GM12878 (cell line): ENCODE data around the gene SHMT2. TPM values are rescaled to one million over a fixed set of nuclear protein-coding genes. Genes with fewer than 3 reads are reported as not detected.

Source experiments
- ATAC-seq: fragments of 200-7000 bp; cut with Tn5 transposase; 3 replicates; pipeline ENCODE4 v1.9.1; 2020; ENCODE audit warnings: mild to moderate bottlenecking, moderate library complexity
- BruUV-seq: library from RNA; stranded (reverse); fragments of 400-500 nt; replicated peaks from 2 replicates; lab custom pipeline; 2021; lab: Mats Ljungman, UMichigan
- CTCF ChIA-PET: fragments of 300-600 bp; sonication (Branson Sonifier 250); formaldehyde crosslinking; extraction: SDS; loops from one replicate; lab custom pipeline; 2021; ENCODE audit warnings: inconsistent platforms; lab: Yijun Ruan, JAX
- POLR2A ChIA-PET: fragments of 350-600 bp; formaldehyde crosslinking; extraction: SDS; loops from one replicate; lab custom pipeline; 2021; ENCODE audit warnings: inconsistent platforms; lab: Charles Lee
- RAD21 ChIA-PET: fragments of 300-600 bp; sonication (Branson Sonifier 250); formaldehyde crosslinking; loops from one replicate; lab custom pipeline; 2023; ENCODE audit warnings: antibody characterized with exemption; ENCODE audit not compliant: unreplicated experiment; lab: Charles Lee
- SMC1A ChIA-PET: fragments of 300-600 bp; sonication (Branson Sonifier 250); formaldehyde crosslinking; loops from one replicate; lab custom pipeline; 2023; ENCODE audit not compliant: unreplicated experiment, uncharacterized antibody; lab: Charles Lee
- DNase-seq: peaks from one replicate; pipeline ENCODE4 v3.0.0-alpha.2; 2011; ENCODE audit warnings: low read depth, low spot score
- FAIRE-seq: peaks from 3 replicates; lab custom pipeline; 2011; peaks lifted over from hg19 to GRCh38; lab: Jason Lieb, UNC
- H2AFZ ChIP-seq: 2 replicates; pipeline ENCODE4 v1.6.0; 2011; ENCODE audit warnings: low read depth, low read length, control low read depth; ENCODE audit not compliant: control insufficient read depth
- H3K27ac ChIP-seq: 2 replicates; pipeline ENCODE4 v1.5.1; 2011; ENCODE audit warnings: control low read depth; ENCODE audit not compliant: control insufficient read depth, insufficient read depth
- H3K27me3 ChIP-seq, 2 experiments: replicated peaks in 1 of 2; 2 replicates each; pipeline versions ENCODE4 v1.6.0 to v1.6.1; 2011; ENCODE audit warnings: low read length in 1 of 2; ENCODE audit not compliant: control insufficient read depth in 2 of 2, insufficient read depth in 2 of 2
- H3K36me3 ChIP-seq, 2 experiments: 2 replicates each; pipeline ENCODE4 v1.5.1; 2011; ENCODE audit warnings: low read length in 1 of 2; ENCODE audit not compliant: control insufficient read depth in 2 of 2, insufficient read depth in 2 of 2
- H3K4me1 ChIP-seq: 2 replicates; pipeline ENCODE4 v1.6.1; 2011; ENCODE audit warnings: mild to moderate bottlenecking, low read length, moderate library complexity, mixed read lengths; ENCODE audit not compliant: control insufficient read depth, insufficient read depth
- H3K4me2 ChIP-seq: 2 replicates; pipeline ENCODE4 v1.6.0; 2011; ENCODE audit warnings: control low read depth; ENCODE audit not compliant: control insufficient read depth, insufficient read depth
- H3K4me3 ChIP-seq: fragments of 200-600 bp; sonication (generic); 2 replicates; pipeline ENCODE4 v1.5.1; 2016
- H3K79me2 ChIP-seq: 2 replicates; pipeline ENCODE4 v1.6.0; 2011; ENCODE audit warnings: low read length; ENCODE audit not compliant: control insufficient read depth, insufficient read depth
- H3K9ac ChIP-seq: 2 replicates; pipeline ENCODE4 v1.8.0; 2011; ENCODE audit warnings: low read length, control low read depth, mixed read lengths; ENCODE audit not compliant: control insufficient read depth, insufficient read depth
- H3K9me3 ChIP-seq: replicated peaks from 3 replicates; pipeline ENCODE4 v1.5.1; 2011; ENCODE audit warnings: mild to moderate bottlenecking, low read length; ENCODE audit not compliant: control insufficient read depth, insufficient read depth
- H4K20me1 ChIP-seq: 2 replicates; pipeline ENCODE4 v1.6.0; 2011; ENCODE audit not compliant: control insufficient read depth, insufficient read depth
- ATF3 ChIP-seq: IDR thresholded peaks from 2 replicates; pipeline ENCODE4 v1.6.1; 2011; ENCODE audit warnings: low read depth, mild to moderate bottlenecking, low read length, moderate library complexity, borderline replicate concordance; ENCODE audit errors: extremely low read depth
- ATF7 ChIP-seq: fragments of 450-650 bp; IDR thresholded peaks from 2 replicates; pipeline ENCODE4 v1.6.1; 2016; ENCODE audit warnings: low read depth, mild to moderate bottlenecking
- CHD1 ChIP-seq: IDR thresholded peaks from 2 replicates; pipeline ENCODE4 v1.6.1; 2012; ENCODE audit warnings: low read depth, low read length, improper control_type of control experiment
- HDAC2 ChIP-seq: fragments of 200-600 bp; sonication (generic); IDR thresholded peaks from 2 replicates; pipeline ENCODE4 v1.6.1; 2017
- LARP7 ChIP-seq: fragments of 450-650 bp; IDR thresholded peaks from 2 replicates; pipeline ENCODE4 v1.6.1; 2017; ENCODE audit warnings: mild to moderate bottlenecking
- MEF2A ChIP-seq: IDR thresholded peaks from 2 replicates; pipeline ENCODE4 v1.6.1; 2011; ENCODE audit warnings: low read depth, mild to moderate bottlenecking, low read length, moderate library complexity; ENCODE audit not compliant: insufficient read depth
- NBN ChIP-seq: fragments of 450-650 bp; IDR thresholded peaks from 2 replicates; pipeline ENCODE4 v1.6.1; 2016
- POLR2AphosphoS2 ChIP-seq: IDR thresholded peaks from 2 replicates; pipeline ENCODE4 v1.6.1; 2011; ENCODE audit warnings: low read depth, mild to moderate bottlenecking, low read length, improper control_type of control experiment, moderate library complexity
- SIN3A ChIP-seq: IDR thresholded peaks from 2 replicates; pipeline ENCODE4 v1.6.1; 2012; ENCODE audit warnings: low read depth, low read length, improper control_type of control experiment
- SUZ12 ChIP-seq: fragments of 200-600 bp; sonication (generic); IDR thresholded peaks from one replicate; pipeline ENCODE4 v1.6.1; 2018; ENCODE audit warnings: antibody characterized with exemption, mild to moderate bottlenecking; ENCODE audit not compliant: unreplicated experiment
- ZNF24 ChIP-seq: fragments of 450-650 bp; IDR thresholded peaks from 2 replicates; pipeline ENCODE4 v1.6.1; 2017; ENCODE audit warnings: antibody characterized with exemption, mild to moderate bottlenecking
- ZNF622 ChIP-seq: fragments of 450-650 bp; IDR thresholded peaks from 2 replicates; pipeline ENCODE4 v1.6.1; 2017; ENCODE audit warnings: mild to moderate bottlenecking, inconsistent platforms
- ZSCAN29 ChIP-seq: fragments of 450-650 bp; IDR thresholded peaks from 2 replicates; pipeline ENCODE4 v1.6.1; 2017; ENCODE audit warnings: mild to moderate bottlenecking, moderate library complexity
- WGBS: methylation state at CpG from one replicate; pipeline ENCODE4 v1.1.6; 2016; ENCODE audit warnings: low lambda C conversion rate; ENCODE audit not compliant: insufficient replicate concordance, insufficient coverage; ENCODE audit errors: missing lambda C conversion rate; 5-methylcytosine and 5-hydroxymethylcytosine counted together
- in situ Hi-C: fragments of 300-500 bp; cut with MboI; formaldehyde crosslinking; loops from 9 replicates; pipeline ENCODE4 v1.14.3; 2018; ENCODE audit warnings: mixed read lengths
- intact Hi-C: fragments of 100-400 bp; cut with micrococcal nuclease; formaldehyde crosslinking; loops from one replicate; pipeline ENCODE4 v1.14.2; 2022; ENCODE audit not compliant: unreplicated experiment
- polyA plus RNA-seq, 11 experiments: library from polyadenylated mRNA; depleted of rRNA in 4 of 11; unstranded in 6 of 11; stranded (reverse) in 5 of 11; fragments of >200 nt; fragmentation: Nextera tagmentation in 4 of 11; fragmentation: Illumina TruSeq in 1 of 11; extraction: Ambion mirVana in 4 of 11; extraction: Trizol in 1 of 11; gene quantifications; 1 replicate in 1 of 11; 2 replicates in 10 of 11; pipeline versions ENCODE4 v1.2.1 to v1.2.3, GENCODE V29; 2011 to 2016; ENCODE audit warnings: inconsistent platforms in 2 of 11, missing spikeins in 2 of 11, low read depth in 1 of 11
- total RNA-seq, 4 experiments: library from RNA; depleted of rRNA in 3 of 4; stranded (reverse); fragments of >200 nt in 3 of 4; fragmentation: Illumina TruSeq in 1 of 4; extraction: Trizol in 1 of 4; gene quantifications; 2 replicates each; pipeline versions ENCODE4 v1.2.1 to v1.2.3, GENCODE V29; 2013 to 2021
- TF ChIP-seq, protein P1 (sequence below): fragments of 450-650 bp; IDR thresholded peaks from 2 replicates; pipeline ENCODE4 v1.6.1; 2017; ENCODE audit warnings: antibody characterized with exemption, mild to moderate bottlenecking, moderate library complexity
- TF ChIP-seq, protein P2 (sequence below): fragments of 450-650 bp; IDR thresholded peaks from 2 replicates; pipeline ENCODE4 v1.6.1; 2016; ENCODE audit warnings: mild to moderate bottlenecking, moderate library complexity, borderline replicate concordance
- TF ChIP-seq, protein P3 (sequence below): fragments of 450-650 bp; IDR thresholded peaks from 2 replicates; pipeline ENCODE4 v1.6.1; 2017; ENCODE audit warnings: borderline replicate concordance

The SHMT2 gene
- total and polyA plus RNA-seq, 10 of the 15 experiments (the other 5 are each of a cell fraction or from before 2014, with no cell fraction given) = 57.0 to 292 (median 186) TPM

- Histone ChIP-seq H3K27me3 (no peaks in the 10 kb centered on the region; a peak in 1 of 4 replicates), H3K36me3 (no peaks in the 10 kb centered on the region), H3K4me1 (no peaks in the 10 kb centered on the region), H3K9ac (no peak overlapping the region), H2AFZ (no peak overlapping the region), H3K4me3 (no peak overlapping the region), H3K9me3 (no peaks in the 10 kb centered on the region), H3K4me2 (no peak overlapping the region), H3K27ac (no peak overlapping the region), H3K79me2 (no peaks in the 10 kb centered on the region), H4K20me1 (no peaks in the 10 kb centered on the region)
- no peak for ATAC-seq
- BruUV-seq = no TSS peak
- intact Hi-C loops (no loop called here), in situ Hi-C loops (no loop called here)
- ChIA-PET POLR2A (interaction anchor here (1.1 to 1.3 kb wide), 2 partner anchors 13 to 75 kb away, joined by 3 read pairs; partner anchors contain the start of gene STAT6), RAD21 (interaction anchor here (0.8 to 1.2 kb wide), 4 partner anchors 60 to 117 kb away, joined by 3 to 4 read pairs (median 4); no protein-coding TSS in a partner anchor), SMC1A (interaction anchor here (0.9 kb wide), 1 partner anchor 43 kb away, joined by 3 read pairs; the partner anchor contains the start of gene SHMT2), CTCF (interaction anchor here (0.6 to 10.4 kb wide), 10 partner anchors 10 to 268 kb away, joined by 3 to 159 read pairs (median 4); partner anchors contain the start of gene LRP1)
- 35% methylated on average over 12 of the region's 12 CpGs for WGBS
- no peak for DNase-seq
- FAIRE-seq = no peak
- TF ChIP-seq SUZ12 = no peak
- no peak for TF ChIP-seq CHD1
- no peak for TF ChIP-seq ZNF622
- TF ChIP-seq, protein P1, sequence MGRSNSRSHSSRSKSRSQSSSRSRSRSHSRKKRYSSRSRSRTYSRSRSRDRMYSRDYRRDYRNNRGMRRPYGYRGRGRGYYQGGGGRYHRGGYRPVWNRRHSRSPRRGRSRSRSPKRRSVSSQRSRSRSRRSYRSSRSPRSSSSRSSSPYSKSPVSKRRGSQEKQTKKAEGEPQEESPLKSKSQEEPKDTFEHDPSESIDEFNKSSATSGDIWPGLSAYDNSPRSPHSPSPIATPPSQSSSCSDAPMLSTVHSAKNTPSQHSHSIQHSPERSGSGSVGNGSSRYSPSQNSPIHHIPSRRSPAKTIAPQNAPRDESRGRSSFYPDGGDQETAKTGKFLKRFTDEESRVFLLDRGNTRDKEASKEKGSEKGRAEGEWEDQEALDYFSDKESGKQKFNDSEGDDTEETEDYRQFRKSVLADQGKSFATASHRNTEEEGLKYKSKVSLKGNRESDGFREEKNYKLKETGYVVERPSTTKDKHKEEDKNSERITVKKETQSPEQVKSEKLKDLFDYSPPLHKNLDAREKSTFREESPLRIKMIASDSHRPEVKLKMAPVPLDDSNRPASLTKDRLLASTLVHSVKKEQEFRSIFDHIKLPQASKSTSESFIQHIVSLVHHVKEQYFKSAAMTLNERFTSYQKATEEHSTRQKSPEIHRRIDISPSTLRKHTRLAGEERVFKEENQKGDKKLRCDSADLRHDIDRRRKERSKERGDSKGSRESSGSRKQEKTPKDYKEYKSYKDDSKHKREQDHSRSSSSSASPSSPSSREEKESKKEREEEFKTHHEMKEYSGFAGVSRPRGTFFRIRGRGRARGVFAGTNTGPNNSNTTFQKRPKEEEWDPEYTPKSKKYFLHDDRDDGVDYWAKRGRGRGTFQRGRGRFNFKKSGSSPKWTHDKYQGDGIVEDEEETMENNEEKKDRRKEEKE = no peak
- TF ChIP-seq, protein P2, sequence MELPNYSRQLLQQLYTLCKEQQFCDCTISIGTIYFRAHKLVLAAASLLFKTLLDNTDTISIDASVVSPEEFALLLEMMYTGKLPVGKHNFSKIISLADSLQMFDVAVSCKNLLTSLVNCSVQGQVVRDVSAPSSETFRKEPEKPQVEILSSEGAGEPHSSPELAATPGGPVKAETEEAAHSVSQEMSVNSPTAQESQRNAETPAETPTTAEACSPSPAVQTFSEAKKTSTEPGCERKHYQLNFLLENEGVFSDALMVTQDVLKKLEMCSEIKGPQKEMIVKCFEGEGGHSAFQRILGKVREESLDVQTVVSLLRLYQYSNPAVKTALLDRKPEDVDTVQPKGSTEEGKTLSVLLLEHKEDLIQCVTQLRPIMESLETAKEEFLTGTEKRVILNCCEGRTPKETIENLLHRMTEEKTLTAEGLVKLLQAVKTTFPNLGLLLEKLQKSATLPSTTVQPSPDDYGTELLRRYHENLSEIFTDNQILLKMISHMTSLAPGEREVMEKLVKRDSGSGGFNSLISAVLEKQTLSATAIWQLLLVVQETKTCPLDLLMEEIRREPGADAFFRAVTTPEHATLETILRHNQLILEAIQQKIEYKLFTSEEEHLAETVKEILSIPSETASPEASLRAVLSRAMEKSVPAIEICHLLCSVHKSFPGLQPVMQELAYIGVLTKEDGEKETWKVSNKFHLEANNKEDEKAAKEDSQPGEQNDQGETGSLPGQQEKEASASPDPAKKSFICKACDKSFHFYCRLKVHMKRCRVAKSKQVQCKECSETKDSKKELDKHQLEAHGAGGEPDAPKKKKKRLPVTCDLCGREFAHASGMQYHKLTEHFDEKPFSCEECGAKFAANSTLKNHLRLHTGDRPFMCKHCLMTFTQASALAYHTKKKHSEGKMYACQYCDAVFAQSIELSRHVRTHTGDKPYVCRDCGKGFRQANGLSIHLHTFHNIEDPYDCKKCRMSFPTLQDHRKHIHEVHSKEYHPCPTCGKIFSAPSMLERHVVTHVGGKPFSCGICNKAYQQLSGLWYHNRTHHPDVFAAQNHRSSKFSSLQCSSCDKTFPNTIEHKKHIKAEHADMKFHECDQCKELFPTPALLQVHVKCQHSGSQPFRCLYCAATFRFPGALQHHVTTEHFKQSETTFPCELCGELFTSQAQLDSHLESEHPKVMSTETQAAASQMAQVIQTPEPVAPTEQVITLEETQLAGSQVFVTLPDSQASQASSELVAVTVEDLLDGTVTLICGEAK = no peak
- TF ChIP-seq ATF7 = no peak
- no peak for TF ChIP-seq ZSCAN29
- no peak for TF ChIP-seq HDAC2
- no peak for TF ChIP-seq ATF3
- TF ChIP-seq SIN3A = no peak
- TF ChIP-seq, protein P3, sequence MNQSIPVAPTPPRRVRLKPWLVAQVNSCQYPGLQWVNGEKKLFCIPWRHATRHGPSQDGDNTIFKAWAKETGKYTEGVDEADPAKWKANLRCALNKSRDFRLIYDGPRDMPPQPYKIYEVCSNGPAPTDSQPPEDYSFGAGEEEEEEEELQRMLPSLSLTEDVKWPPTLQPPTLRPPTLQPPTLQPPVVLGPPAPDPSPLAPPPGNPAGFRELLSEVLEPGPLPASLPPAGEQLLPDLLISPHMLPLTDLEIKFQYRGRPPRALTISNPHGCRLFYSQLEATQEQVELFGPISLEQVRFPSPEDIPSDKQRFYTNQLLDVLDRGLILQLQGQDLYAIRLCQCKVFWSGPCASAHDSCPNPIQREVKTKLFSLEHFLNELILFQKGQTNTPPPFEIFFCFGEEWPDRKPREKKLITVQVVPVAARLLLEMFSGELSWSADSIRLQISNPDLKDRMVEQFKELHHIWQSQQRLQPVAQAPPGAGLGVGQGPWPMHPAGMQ = no peak
- no peak for TF ChIP-seq LARP7
- TF ChIP-seq POLR2AphosphoS2 = no peak
- no peak for TF ChIP-seq ZNF24
- TF ChIP-seq MEF2A = no peak
- TF ChIP-seq NBN = no peak
Measured at GRCh38 chr12:57185906-57186508, 43.5 kb upstream of the SHMT2 start.
